PC-3 (cell line): ENCODE measurements around the gene ADGRG6.

ENCODE experiments used
- CTCF ChIP-seq: fragments of 300-600 bp; sonication (generic); conservative IDR thresholded peaks from 2 replicates; pipeline ENCODE4 v1.5.1; 2017; ENCODE audit warnings: antibody characterized with exemption, low read depth, mild to moderate bottlenecking, low read length
- EZH2 ChIP-seq: fragments of 300-600 bp; sonication (generic); IDR thresholded peaks from one replicate; pipeline ENCODE4 v1.6.1; 2017; ENCODE audit warnings: antibody characterized with exemption, mild to moderate bottlenecking, low read length; ENCODE audit not compliant: unreplicated experiment
- EZH2phosphoT487 ChIP-seq: fragments of 300-600 bp; sonication (generic); IDR thresholded peaks from 2 replicates; pipeline ENCODE4 v1.6.1; 2018; ENCODE audit warnings: mild to moderate bottlenecking, antibody characterized with exemption, low read length, borderline replicate concordance

DNA sequence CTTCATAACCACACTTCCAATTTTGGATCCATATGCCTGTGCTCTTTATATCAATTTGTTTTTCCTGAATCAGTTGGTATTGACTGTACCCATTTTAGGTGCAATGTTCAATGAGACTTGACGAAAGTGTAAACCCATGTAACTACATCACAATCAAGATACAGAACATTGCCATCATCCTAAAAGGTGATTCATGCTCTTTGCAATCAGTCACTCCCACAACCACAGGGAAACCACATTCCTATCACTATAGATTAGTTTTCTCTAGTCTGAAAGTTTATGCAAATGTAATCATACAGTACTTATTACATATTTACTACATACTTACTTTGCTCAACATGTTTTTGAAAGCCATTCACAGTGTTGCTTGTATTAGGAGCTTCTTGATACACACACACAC is 167.4 kb downstream of the ADGRG6 start:
- TF ChIP-seq CTCF: no peak
- no peak for TF ChIP-seq EZH2phosphoT487
- TF ChIP-seq EZH2: no peak
